BLaER1 treated with 17β-estradiol and CSF1 and Interleukin-3, amounts not matched to agents 10 nM and 100 nM (cell line): ENCODE data around the gene NETO2.

Source experiments
- H3K27ac ChIP-seq, 11 experiments: shearing (Covaris generic); formaldehyde crosslinking; 2 replicates each; pipeline ENCODE4 v1.8.1; 2022
- H3K27me3 ChIP-seq, 11 experiments: shearing (Covaris generic); formaldehyde crosslinking; 2 replicates each; pipeline ENCODE4 v1.8.1; 2022
- H3K36me3 ChIP-seq, 11 experiments: shearing (Covaris generic); formaldehyde crosslinking; 2 replicates each; pipeline ENCODE4 v1.8.1; 2022
- H3K4me1 ChIP-seq, 10 experiments: shearing (Covaris generic); formaldehyde crosslinking; 2 replicates each; pipeline ENCODE4 v1.8.1; 2022
- H3K4me2 ChIP-seq, 11 experiments: shearing (Covaris generic); formaldehyde crosslinking; 2 replicates each; pipeline ENCODE4 v1.8.1; 2022
- H3K4me3 ChIP-seq, 10 experiments: shearing (Covaris generic); formaldehyde crosslinking; 2 replicates each; pipeline ENCODE4 v1.8.1; 2022
- H3K9ac ChIP-seq, 11 experiments: shearing (Covaris generic); formaldehyde crosslinking; 2 replicates each; pipeline ENCODE4 v1.8.1; 2022
- H3K9me3 ChIP-seq, 11 experiments: shearing (Covaris generic); formaldehyde crosslinking; replicated peaks in 1 of 11; 2 replicates each; pipeline ENCODE4 v1.8.1; 2022
- H4K20me1 ChIP-seq, 11 experiments: shearing (Covaris generic); formaldehyde crosslinking; 2 replicates each; pipeline ENCODE4 v1.8.1; 2022
- Cebpa-rat ChIP-seq, 11 experiments: shearing (Covaris generic); IDR thresholded peaks; 2 replicates each; pipeline ENCODE4 v1.8.1; 2022

Gene NETO2

GRCh38 chr16:47079860-47080259 is 63.9 kb downstream of the NETO2 start:
- H3K27ac ChIP-seq: no peak overlapping the region

GRCh38 chr16:47073223-47074155 is 70.3 kb downstream of the NETO2 start:
- Histone ChIP-seq H3K9me3 (peaks cover 6 to 19% (median 13%) of the 10 kb centered on the region in 11 experiments; a peak in 15 of 22 replicates), H3K4me3 (no peak overlapping the region), H3K27me3 (no peaks in the 10 kb centered on the region), H3K27ac (no peak overlapping the region), H3K36me3 (no peaks in the 10 kb centered on the region), H3K4me2 (no peak overlapping the region), H4K20me1 (no peaks in the 10 kb centered on the region), H3K4me1 (peaks cover 0 to 7% (median 5%) of the 10 kb centered on the region in 10 experiments; a peak in 10 of 20 replicates), H3K9ac (no peak overlapping the region)
- TF ChIP-seq Cebpa-rat (IDR thresholded peaks at IDR 0.05): no peak

More at GRCh38 chr16:47079860-47080259, 63.9 kb downstream of the NETO2 start:
- no peaks in the 10 kb centered on the region for H4K20me1 ChIP-seq
- no peaks in the 10 kb centered on the region for H3K27me3 ChIP-seq
- no peak for TF ChIP-seq Cebpa-rat (IDR thresholded peaks at IDR 0.05)
- H3K9ac ChIP-seq: no peak overlapping the region
- no peak overlapping the region for H3K4me2 ChIP-seq
- H3K4me1 ChIP-seq: no peaks in the 10 kb centered on the region
- H3K4me3 ChIP-seq: no peak overlapping the region
- H3K36me3 ChIP-seq: peaks cover 7 to 21% (median 13%) of the 10 kb centered on the region in 11 experiments; a peak in 17 of 22 replicates
- H3K9me3 ChIP-seq: no peaks in the 10 kb centered on the region

GRCh38 chr16:47072158-47072557 is 71.6 kb downstream of the NETO2 start:
- Histone ChIP-seq H3K27me3 (no peaks in the 10 kb centered on the region), H3K4me2 (no peak overlapping the region), H3K4me1 (peaks cover 0 to 7% (median 5%) of the 10 kb centered on the region in 10 experiments; a peak in 10 of 20 replicates), H4K20me1 (no peaks in the 10 kb centered on the region), H3K27ac (no peak overlapping the region), H3K36me3 (no peaks in the 10 kb centered on the region), H3K4me3 (no peak overlapping the region), H3K9ac (no peak overlapping the region), H3K9me3 (peaks cover 6 to 19% (median 13%) of the 10 kb centered on the region in 11 experiments; a peak in 15 of 22 replicates)
- no peak for TF ChIP-seq Cebpa-rat (IDR thresholded peaks at IDR 0.05)

- Histone ChIP-seq H3K36me3 (no peaks in the 10 kb centered on the region), H4K20me1 (no peaks in the 10 kb centered on the region), H3K27ac (no peak overlapping the region), H3K27me3 (no peaks in the 10 kb centered on the region), H3K9me3 (peaks cover 6 to 19% (median 13%) of the 10 kb centered on the region in 11 experiments; a peak in 15 of 22 replicates), H3K9ac (no peak overlapping the region), H3K4me1 (peaks cover 0 to 7% (median 5%) of the 10 kb centered on the region in 10 experiments; a peak in 10 of 20 replicates), H3K4me3 (no peak overlapping the region), H3K4me2 (0 out of 22 replicates have a peak overlapping the region, but pooled peaks of 1 of the 11 experiments have one; percentile 49)
- TF ChIP-seq Cebpa-rat (IDR thresholded peaks at IDR 0.05): no peak
Observed at GRCh38 chr16:47069841-47070584, 73.7 kb downstream of the NETO2 start.

- Histone ChIP-seq H3K9me3 (peaks cover 6 to 19% (median 13%) of the 10 kb centered on the region in 11 experiments; a peak in 15 of 22 replicates), H3K27ac (no peak overlapping the region; a peak in 1 of 22 replicates), H3K4me2 (peak overlapping the region; percentile 16 to 49 (median 32); a peak in 12 of 22 replicates)
Observed at GRCh38 chr16:47069313-47069712, 74.4 kb downstream of the NETO2 start.

GRCh38 chr16:47067203-47067602 is 76.5 kb downstream of the NETO2 start:
- no peak for TF ChIP-seq Cebpa-rat (IDR thresholded peaks at IDR 0.05)
- Histone ChIP-seq H3K9ac (no peak overlapping the region), H3K4me2 (no peak overlapping the region), H3K4me1 (peaks cover 0 to 7% (median 5%) of the 10 kb centered on the region in 10 experiments; a peak in 10 of 20 replicates), H3K27me3 (no peaks in the 10 kb centered on the region), H3K4me3 (no peak overlapping the region), H4K20me1 (no peaks in the 10 kb centered on the region), H3K36me3 (no peaks in the 10 kb centered on the region), H3K9me3 (peaks cover 6 to 32% (median 23%) of the 10 kb centered on the region in 11 experiments; a peak in 18 of 22 replicates), H3K27ac (no peak overlapping the region)

More at GRCh38 chr16:47069313-47069712, 74.4 kb downstream of the NETO2 start:
- H4K20me1 ChIP-seq: no peaks in the 10 kb centered on the region
- peaks cover 0 to 7% (median 5%) of the 10 kb centered on the region in 10 experiments; a peak in 10 of 20 replicates for H3K4me1 ChIP-seq
- H3K27me3 ChIP-seq: no peaks in the 10 kb centered on the region
- no peak overlapping the region for H3K9ac ChIP-seq
- no peaks in the 10 kb centered on the region for H3K36me3 ChIP-seq
- no peak for TF ChIP-seq Cebpa-rat (IDR thresholded peaks at IDR 0.05)
- no peak overlapping the region for H3K4me3 ChIP-seq

GRCh38 chr16:47065766-47066688 is 77.7 kb downstream of the NETO2 start:
- H3K27ac ChIP-seq: no peak overlapping the region
- no peaks in the 10 kb centered on the region for H4K20me1 ChIP-seq
- H3K36me3 ChIP-seq: no peaks in the 10 kb centered on the region
- peaks cover 0 to 28% (median 18%) of the 10 kb centered on the region in 11 experiments; a peak in 17 of 22 replicates for H3K9me3 ChIP-seq
- no peak overlapping the region for H3K4me2 ChIP-seq
- no peaks in the 10 kb centered on the region for H3K27me3 ChIP-seq
- no peak for TF ChIP-seq Cebpa-rat (IDR thresholded peaks at IDR 0.05)
- H3K4me1 ChIP-seq: peaks cover 0 to 7% (median 5%) of the 10 kb centered on the region in 10 experiments; a peak in 10 of 20 replicates
- H3K9ac ChIP-seq: no peak overlapping the region
- H3K4me3 ChIP-seq: no peak overlapping the region

- Histone ChIP-seq H3K27me3 (no peaks in the 10 kb centered on the region), H3K4me1 (peaks cover 0 to 7% (median 5%) of the 10 kb centered on the region in 10 experiments; a peak in 10 of 20 replicates), H3K4me2 (no peak overlapping the region), H3K4me3 (no peak overlapping the region), H3K9me3 (peaks cover 0 to 34% (median 17%) of the 10 kb centered on the region in 11 experiments; a peak in 17 of 22 replicates), H3K36me3 (no peaks in the 10 kb centered on the region), H3K9ac (no peak overlapping the region), H3K27ac (no peak overlapping the region), H4K20me1 (no peaks in the 10 kb centered on the region)
- no peak for TF ChIP-seq Cebpa-rat (IDR thresholded peaks at IDR 0.05)
Observed at GRCh38 chr16:47064775-47065174, 79.0 kb downstream of the NETO2 start.
